ENCODE measurements around the gene LPP. TPM values are rescaled to one million over a fixed set of nuclear protein-coding genes. Genes with fewer than 3 reads are reported as not detected.
"Not testable (repeated sequence)": the region's sequence is repeated elsewhere in the genome, so short reads cannot be mapped to it uniquely, and the experiment has no call there.

The LPP gene
- total RNA-seq, 1 donor from 2014 or later = 222 TPM

GRCh38 chr3:188635258-188636042 lies 481.5 kb downstream of the LPP start:
- Histone ChIP-seq H2AFZ (ENCODE audit: low read depth, low read length) (no peak overlapping the region), H3K79me2 (ENCODE audit: insufficient read depth, low read length) (peaks cover 33% of the 10 kb centered on the region), H3K9me3 (ENCODE audit: insufficient read depth, low read depth, low read length) (no peaks in the 10 kb centered on the region), H3K4me1 (ENCODE audit: insufficient read depth, low read length) (peaks cover 5% of the 10 kb centered on the region), H3K27me3 (ENCODE audit: insufficient read depth, low read length) (no peaks in the 10 kb centered on the region), H3K27ac (ENCODE audit: low read depth, low read length) (no peak overlapping the region), H3K4me3 (ENCODE audit: insufficient read depth, low read depth, low read length) (no peak overlapping the region), H3K36me3 (ENCODE audit: insufficient read depth, low read length) (no peaks in the 10 kb centered on the region), H4K20me1 (ENCODE audit: insufficient read depth, low read length) (peaks cover 9% of the 10 kb centered on the region), H3K9ac (ENCODE audit: low read length) (no peak overlapping the region), H3K4me2 (ENCODE audit: low read length) (no peak overlapping the region)
- Mint-ChIP-seq H3K9me3 (ENCODE audit: unreplicated experiment) (peaks cover 2% of the 10 kb centered on the region), H3K36me3 (ENCODE audit: low read depth, unreplicated experiment) (peaks cover 11% of the 10 kb centered on the region), H3K4me1 (ENCODE audit: low read depth, unreplicated experiment) (peaks cover 26% of the 10 kb centered on the region), H3K27me3 (ENCODE audit: low read depth, unreplicated experiment) (no peaks in the 10 kb centered on the region), H3K4me3 (ENCODE audit: unreplicated experiment) (no peak overlapping the region), H3K27ac (ENCODE audit: unreplicated experiment) (no peak overlapping the region)
- TF ChIP-seq EZH2 (IDR thresholded peaks at IDR 0.05; ENCODE audit: insufficient read depth, low read length) (no peak), CTCF (IDR thresholded peaks at IDR 0.05; ENCODE audit: insufficient read depth, low read depth, low read length) (no peak)
- DNase-seq (ENCODE audit: low read depth) = peak; percentile 76
- no peak for FAIRE-seq

GRCh38 chr3:188636292-188636691 lies 482.3 kb downstream of the LPP start:
- not testable (repeated sequence) for H3K27ac Mint-ChIP-seq (ENCODE audit: unreplicated experiment); H3K27me3 ChIP-seq (ENCODE audit: insufficient read depth, low read length); H2AFZ ChIP-seq (ENCODE audit: low read depth, low read length); H3K9me3 ChIP-seq (ENCODE audit: insufficient read depth, low read depth, low read length); FAIRE-seq; H3K36me3 ChIP-seq (ENCODE audit: insufficient read depth, low read length); H3K27me3 Mint-ChIP-seq (ENCODE audit: low read depth, unreplicated experiment); H3K4me2 ChIP-seq (ENCODE audit: low read length); DNase-seq (ENCODE audit: low read depth); H3K27ac ChIP-seq (ENCODE audit: low read depth, low read length); H3K9me3 Mint-ChIP-seq (ENCODE audit: unreplicated experiment); H3K9ac ChIP-seq (ENCODE audit: low read length); H3K4me1 ChIP-seq (ENCODE audit: insufficient read depth, low read length); H3K4me3 Mint-ChIP-seq (ENCODE audit: unreplicated experiment); H3K4me3 ChIP-seq (ENCODE audit: insufficient read depth, low read depth, low read length)
- Mint-ChIP-seq H3K4me1 (ENCODE audit: low read depth, unreplicated experiment) (peaks cover 20% of the 10 kb centered on the region), H3K36me3 (ENCODE audit: low read depth, unreplicated experiment) (peaks cover 11% of the 10 kb centered on the region)
- Histone ChIP-seq H3K79me2 (ENCODE audit: insufficient read depth, low read length) (peaks cover 41% of the 10 kb centered on the region), H4K20me1 (ENCODE audit: insufficient read depth, low read length) (peaks cover 15% of the 10 kb centered on the region)

- H3K9me3 Mint-ChIP-seq (ENCODE audit: unreplicated experiment) = peaks cover 2% of the 10 kb centered on the region
- no peak overlapping the region for H3K27ac Mint-ChIP-seq (ENCODE audit: unreplicated experiment)
- peaks cover 12% of the 10 kb centered on the region for H4K20me1 ChIP-seq (ENCODE audit: insufficient read depth, low read length)
- H3K4me1 ChIP-seq (ENCODE audit: insufficient read depth, low read length) = no peaks in the 10 kb centered on the region
- H3K36me3 ChIP-seq (ENCODE audit: insufficient read depth, low read length) = no peaks in the 10 kb centered on the region
- H3K27ac ChIP-seq (ENCODE audit: low read depth, low read length) = no peak overlapping the region
- H2AFZ ChIP-seq (ENCODE audit: low read depth, low read length) = no peak overlapping the region
- DNase-seq (ENCODE audit: low read depth) (no peak), FAIRE-seq (no peak)
- no peak overlapping the region for H3K4me3 Mint-ChIP-seq (ENCODE audit: unreplicated experiment)
- H3K4me2 ChIP-seq (ENCODE audit: low read length) = no peak overlapping the region
- H3K79me2 ChIP-seq (ENCODE audit: insufficient read depth, low read length) = peaks cover 19% of the 10 kb centered on the region
- H3K9me3 ChIP-seq (ENCODE audit: insufficient read depth, low read depth, low read length) = no peaks in the 10 kb centered on the region
- H3K9ac ChIP-seq (ENCODE audit: low read length) = no peak overlapping the region
- no peaks in the 10 kb centered on the region for H3K36me3 Mint-ChIP-seq (ENCODE audit: low read depth, unreplicated experiment)
- no peaks in the 10 kb centered on the region for H3K27me3 ChIP-seq (ENCODE audit: insufficient read depth, low read length)
- no peaks in the 10 kb centered on the region for H3K27me3 Mint-ChIP-seq (ENCODE audit: low read depth, unreplicated experiment)
- H3K4me3 ChIP-seq (ENCODE audit: insufficient read depth, low read depth, low read length) = no peak overlapping the region
- no peaks in the 10 kb centered on the region for H3K4me1 Mint-ChIP-seq (ENCODE audit: low read depth, unreplicated experiment)
- no peak for TF ChIP-seq EZH2 (IDR thresholded peaks at IDR 0.05; ENCODE audit: insufficient read depth, low read length)
- no peak for TF ChIP-seq CTCF (IDR thresholded peaks at IDR 0.05; ENCODE audit: insufficient read depth, low read depth, low read length)
Measured at GRCh38 chr3:188641076-188641475, 487.1 kb downstream of the LPP start.
